NCI-H345 (cell line): Measurements from ENCODE around the gene SAG.
"Not testable (repeated sequence)": the region's sequence is repeated elsewhere in the genome, so short reads cannot be mapped to it uniquely, and the experiment has no call there.

ENCODE experiments used
- DNase-seq: peaks from one replicate; lab custom pipeline; 2025; lab: John Stamatoyannopoulos, UW

The SAG gene

DNA sequence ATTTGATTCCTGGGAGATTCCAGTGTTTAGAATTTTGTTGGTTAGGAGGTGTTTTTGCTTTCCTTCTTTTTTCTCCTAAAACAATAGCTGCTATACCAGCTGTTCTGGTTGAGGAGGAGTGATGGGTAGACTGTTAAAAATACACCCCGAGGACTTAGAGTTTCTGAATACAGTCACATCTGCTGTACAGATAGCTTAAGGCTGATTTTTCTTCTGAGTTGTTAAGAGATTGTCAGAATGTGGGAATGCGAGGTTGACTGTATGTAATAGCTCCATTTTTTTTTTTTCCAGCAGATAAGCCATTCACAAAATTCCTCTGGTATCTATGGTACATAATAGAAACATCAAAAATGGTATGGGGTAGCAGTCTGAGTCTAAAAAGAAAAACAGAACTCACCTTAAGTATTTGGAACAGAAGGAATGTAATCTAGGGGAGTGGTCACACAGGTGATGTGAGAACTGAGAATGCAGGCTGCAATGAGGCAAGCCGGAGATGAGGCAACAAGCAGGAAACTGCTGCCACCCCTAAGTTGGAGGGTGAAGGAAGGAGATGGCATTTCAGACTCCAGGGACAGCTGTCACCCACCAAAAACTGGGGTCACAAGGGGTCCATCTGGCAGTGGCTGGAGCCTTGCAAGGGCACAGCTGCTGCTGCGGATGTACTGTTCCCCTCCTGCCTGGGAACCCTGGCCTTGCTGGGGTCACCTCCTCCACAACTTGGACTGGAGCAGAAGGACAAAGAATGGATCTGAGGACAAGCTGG is 49.1 kb downstream of the SAG start:
- no peak for DNase-seq

GRCh38 chr2:233358335-233358734 is 50.7 kb downstream of the SAG start:
- DNase-seq = no peak

- no peak for DNase-seq
Measured at GRCh38 chr2:233358947-233359346, 51.3 kb downstream of the SAG start.

DNA sequence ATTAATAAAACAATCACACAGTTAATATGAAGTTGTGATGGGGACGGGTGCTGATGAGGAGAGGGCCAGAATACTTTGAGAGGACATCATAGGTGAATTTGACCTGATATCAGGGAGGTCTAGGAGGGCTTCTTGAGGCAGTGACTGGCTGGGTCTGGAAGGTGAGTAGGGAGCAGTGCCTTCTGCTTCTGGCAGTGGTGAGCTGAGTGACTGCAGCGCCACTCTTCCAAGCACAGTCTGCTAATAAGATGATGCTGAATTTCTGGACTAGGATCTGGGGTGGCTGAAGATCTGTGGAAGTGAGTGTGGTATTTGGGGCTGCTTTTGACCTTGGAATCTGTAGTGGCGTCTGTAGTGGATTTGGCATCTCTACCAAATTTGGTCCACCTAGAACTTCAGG is 52.2 kb downstream of the SAG start:
- DNase-seq = no peak

DNA sequence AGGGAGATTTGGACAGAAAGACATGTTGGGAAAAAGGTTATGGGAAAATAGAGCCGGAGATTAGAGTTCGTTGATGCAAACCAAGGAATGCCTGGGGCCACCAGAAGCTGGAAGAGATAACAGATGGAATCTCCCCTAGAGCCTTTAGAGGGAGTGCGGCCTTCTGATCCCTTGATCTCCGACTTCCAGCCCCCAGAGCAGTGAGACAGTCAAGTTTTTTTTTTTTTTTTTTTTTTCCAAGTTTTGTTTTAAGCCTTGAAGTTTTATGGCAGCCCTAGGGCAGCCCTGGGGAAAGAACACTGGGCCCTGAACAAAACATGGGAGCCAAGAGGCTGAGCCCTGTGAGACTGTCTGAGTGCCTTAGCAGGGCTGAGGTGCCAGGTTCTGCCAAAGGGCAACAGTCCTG is 53.2 kb downstream of the SAG start:
- no peak for DNase-seq

- DNase-seq = no peak
Measured at GRCh38 chr2:233361297-233361696, 53.7 kb downstream of the SAG start.

DNA sequence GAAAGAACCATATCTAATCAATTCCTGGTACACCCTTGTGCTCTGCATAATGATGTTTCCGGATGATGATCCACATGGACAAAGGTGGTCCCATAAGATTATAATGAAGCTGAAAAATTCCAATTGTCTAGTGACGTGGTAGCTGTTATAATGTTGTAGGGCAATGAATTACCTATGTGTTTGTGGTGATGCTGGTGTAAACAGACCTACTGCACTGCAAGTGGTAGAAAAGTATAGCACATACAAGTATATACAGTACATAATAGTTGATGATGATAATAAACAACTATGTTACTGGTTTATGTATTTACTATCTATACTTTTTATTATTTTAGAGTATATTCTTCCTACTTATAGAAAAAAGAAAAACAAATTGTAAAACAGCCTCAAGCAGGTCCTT is 55.1 kb downstream of the SAG start:
- DNase-seq = no peak

- no peak for DNase-seq
Measured at GRCh38 chr2:233363744-233364235, 56.2 kb downstream of the SAG start.

DNA sequence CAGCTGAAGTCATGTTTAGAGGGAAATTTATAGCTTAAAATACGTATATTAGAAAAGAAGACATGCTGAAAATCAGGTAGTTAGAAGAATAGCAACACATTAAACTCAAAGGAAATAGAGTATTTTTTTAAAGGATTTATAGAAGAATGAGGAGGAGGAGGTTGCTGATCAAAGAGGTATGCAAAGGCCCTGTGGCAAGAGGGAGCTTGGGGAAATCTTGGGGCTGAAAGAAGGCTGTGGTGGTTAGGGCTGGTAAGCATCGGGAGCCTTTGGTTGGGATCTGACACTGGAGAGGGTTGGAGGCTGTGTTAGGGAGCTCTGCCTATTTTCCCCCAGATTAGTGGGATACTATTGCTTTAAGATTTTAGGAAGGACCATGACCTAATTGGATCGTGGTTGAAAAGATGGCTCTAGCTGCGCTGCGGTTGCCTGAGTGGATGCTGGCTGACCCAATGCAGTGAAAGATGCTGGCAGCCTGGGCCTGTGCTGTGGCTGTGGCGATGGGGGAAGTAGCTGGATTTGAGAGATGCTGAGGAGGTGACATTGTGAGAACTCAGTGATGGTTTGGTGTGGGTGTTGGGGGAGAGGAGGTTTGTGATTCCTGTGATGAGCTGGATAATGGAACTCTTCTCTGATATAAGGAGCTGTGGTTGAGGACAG is 58.4 kb downstream of the SAG start:
- no peak for DNase-seq

DNA sequence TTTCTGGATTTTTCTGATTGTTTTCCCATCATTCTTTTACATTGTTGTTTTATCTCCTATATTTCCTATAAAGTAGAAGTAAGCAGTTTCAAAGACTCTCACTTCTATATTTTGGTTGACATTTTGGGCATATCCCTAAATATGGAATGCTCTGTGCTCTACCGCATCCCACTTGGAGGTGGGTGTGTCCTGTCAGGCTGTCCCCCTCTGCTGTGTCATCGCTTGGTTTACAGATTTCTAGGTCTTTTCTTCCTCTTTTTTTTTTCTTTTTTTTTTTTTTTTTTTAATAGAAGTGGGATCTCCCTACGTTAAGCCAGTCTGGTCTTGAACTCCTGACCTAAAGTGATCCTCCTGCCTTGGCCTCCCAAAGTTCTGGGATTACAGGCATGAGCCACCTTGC is 60.0 kb downstream of the SAG start:
- DNase-seq = no peak

- DNase-seq = no peak
Measured at GRCh38 chr2:233368756-233369155, 61.1 kb downstream of the SAG start.

DNA sequence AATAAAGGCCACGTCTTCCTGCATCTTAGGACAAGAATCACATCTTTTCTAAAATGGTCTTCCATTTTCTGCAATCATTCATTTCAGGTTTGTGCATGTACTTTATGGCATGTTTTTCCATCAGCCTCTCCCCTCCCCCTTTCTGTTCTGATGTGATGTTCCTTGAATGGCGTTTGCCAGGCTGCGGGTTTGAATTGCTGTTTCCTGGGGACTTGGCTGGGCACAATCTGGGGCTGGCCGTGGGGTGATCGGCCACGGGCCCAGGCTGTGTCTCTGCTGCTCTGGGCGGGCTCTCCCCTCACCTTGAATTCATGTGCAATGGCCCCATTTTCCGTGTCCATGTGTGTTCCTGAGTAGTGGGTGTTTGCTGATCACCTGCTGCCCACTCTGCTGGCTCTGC is 61.8 kb downstream of the SAG start:
- DNase-seq = no peak

GRCh38 chr2:233369897-233370685 is 62.5 kb downstream of the SAG start:
- DNase-seq = no peak

- no peak for DNase-seq
Measured at GRCh38 chr2:233371641-233372040, 64.0 kb downstream of the SAG start.

DNA sequence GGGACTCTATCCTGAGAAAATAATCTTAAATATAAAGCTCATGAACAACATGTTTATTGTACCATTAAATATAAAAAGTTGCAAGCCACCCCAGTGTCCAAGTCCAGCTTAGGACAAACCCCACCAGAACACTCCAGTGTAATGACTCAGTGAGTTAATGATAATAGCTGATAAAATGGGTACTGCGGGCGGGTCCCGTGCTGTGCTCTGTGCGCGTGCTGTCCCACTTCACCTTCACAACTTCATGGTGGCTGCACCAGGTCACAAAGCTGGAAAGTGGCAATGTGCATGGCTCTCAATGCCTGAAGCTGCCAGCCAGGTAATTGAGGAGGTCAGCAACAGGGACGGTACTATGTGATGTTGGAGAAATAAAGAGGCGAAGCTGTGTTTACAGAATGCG is 65.2 kb downstream of the SAG start:
- DNase-seq = no peak

- DNase-seq = no peak
Measured at GRCh38 chr2:233373316-233373715, 65.7 kb downstream of the SAG start.

DNA sequence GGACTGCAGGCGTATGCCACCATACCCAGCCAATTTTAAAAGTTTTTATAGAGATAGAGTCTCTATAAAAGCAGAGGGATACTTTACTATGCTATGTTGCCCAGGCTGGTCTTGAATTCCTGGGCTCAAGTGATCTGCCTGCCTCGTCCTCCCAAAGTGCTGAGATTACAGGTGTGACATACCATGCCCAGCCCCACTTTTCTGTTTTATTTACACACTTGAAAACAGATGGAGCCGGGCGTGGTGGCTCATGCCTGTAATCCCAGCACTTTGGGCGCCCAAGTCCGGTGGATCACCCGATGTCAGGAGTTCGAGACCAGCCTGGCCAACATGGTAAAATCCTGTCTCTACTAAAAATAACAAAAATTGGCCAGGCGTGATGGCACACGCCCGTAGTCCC is 67.2 kb downstream of the SAG start:
- not testable (repeated sequence) for DNase-seq

- DNase-seq = no peak
Measured at GRCh38 chr2:233375490-233376314, 68.1 kb downstream of the SAG start.

GRCh38 chr2:233379034-233379433 is 71.4 kb downstream of the SAG start:
- no peak for DNase-seq

- no peak for DNase-seq
Measured at GRCh38 chr2:233379441-233379840, 71.8 kb downstream of the SAG start.

GRCh38 chr2:233380132-233380895 is 72.7 kb downstream of the SAG start:
- no peak for DNase-seq
